Posterior cingulate gyrus (tissue), 11 donors: ENCODE measurements around the gene UNC119.

ENCODE experiments used
- DNase-seq, 10 donors: peaks; one replicate each; pipeline versions ENCODE4 v3.0.0 to v3.0.0-alpha.2; 2020 to 2021; ENCODE audit warnings: mixed read lengths in 3 of 10
- intact Hi-C: fragments of 100-400 bp; cut with DNase I; formaldehyde crosslinking; loops from one replicate; pipeline ENCODE4 v1.15.1; 2023

The UNC119 gene

DNA sequence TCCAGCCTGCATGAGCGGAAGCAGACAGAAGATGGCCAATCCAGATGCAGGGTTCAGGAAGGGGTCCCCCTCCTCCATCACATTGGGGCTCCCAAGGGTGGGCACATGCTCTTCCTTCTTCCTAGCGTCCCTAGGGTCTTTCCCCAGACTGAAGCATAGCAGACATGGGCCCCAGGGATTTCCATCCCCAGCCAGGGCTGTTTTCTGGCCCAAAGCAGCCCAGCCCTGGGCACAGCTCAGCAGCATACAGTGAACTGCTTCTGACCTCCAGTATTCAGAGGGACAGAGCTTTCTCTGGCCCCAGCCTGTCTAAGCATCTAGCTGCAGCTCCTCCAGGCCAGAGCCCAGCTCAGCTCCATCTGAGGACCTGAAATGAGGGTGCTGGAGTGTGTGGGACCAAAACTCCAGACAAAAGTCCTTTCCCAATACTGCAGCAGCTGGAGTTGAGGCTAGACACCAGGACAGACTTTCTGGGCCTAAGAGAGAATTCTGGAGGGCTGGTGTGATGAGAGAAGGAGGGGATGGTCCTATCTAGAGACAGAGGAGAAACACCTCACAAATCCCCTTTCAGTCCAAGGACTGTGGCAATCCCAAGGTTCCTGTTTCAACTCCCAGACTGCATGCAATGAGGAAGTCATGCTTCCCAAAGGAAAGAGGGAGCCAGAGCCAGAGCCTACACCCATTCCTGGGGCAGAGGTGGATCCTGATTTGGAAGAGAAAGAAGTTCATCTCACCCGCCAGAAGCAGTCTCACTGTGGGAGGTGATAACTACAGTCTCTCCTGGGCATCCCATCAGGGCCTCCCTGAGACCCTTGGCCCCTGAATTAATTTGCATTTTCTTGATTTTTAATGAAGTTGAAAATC is 50.8 kb downstream of the UNC119 start:
- peak in 1 of 10 donors; percentile 58 for DNase-seq
- intact Hi-C loops: no loop called here

- intact Hi-C loops: no loop called here
- DNase-seq: peak in 2 of 10 donors; percentile 30 to 62
These were observed 51.6 kb downstream of the UNC119 start for GRCh38 chr17:28500712-28501379.

- peak in 1 of 10 donors; percentile 59 for DNase-seq
- intact Hi-C loops: no loop called here
These were observed 52.6 kb downstream of the UNC119 start for GRCh38 chr17:28499684-28500357.

GRCh38 chr17:28499364-28499664 is 53.1 kb downstream of the UNC119 start:
- DNase-seq: no peak
- intact Hi-C loops: no loop called here

GRCh38 chr17:28498652-28499363 is 53.6 kb downstream of the UNC119 start:
- intact Hi-C loops: no loop called here
- DNase-seq: peak in 1 of 10 donors; percentile 28

DNA sequence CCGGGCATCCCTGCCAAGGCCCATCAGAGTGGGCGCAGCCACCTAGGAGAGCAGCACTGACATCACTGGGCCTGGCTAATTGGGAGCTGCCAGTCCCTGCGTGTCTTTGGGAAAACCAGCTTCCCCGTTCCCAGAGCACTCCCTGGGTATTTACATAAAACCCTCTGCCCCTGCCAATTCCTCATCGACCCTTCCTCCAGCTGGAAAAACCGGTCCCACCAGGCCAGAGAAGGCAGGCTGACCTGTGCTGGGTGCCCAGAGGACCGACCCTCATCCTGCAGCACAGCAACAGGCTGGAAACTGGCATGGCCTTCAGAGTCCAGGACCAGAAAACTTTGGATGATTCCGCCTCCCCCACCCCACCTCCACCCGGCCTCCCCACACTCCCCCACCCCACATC is 54.5 kb downstream of the UNC119 start:
- intact Hi-C loops: no loop called here
- DNase-seq: peak in 1 of 10 donors; percentile 30
